Epithelial cell of proximal tubule (primary cell): ENCODE measurements around the gene XYLB. TPM values are rescaled to one million over a fixed set of nuclear protein-coding genes. Genes with fewer than 3 reads are reported as not detected.

Experiments used
- DNase-seq: peaks from one replicate; pipeline ENCODE4 v3.0.0-alpha.2; 2011; ENCODE audit warnings: low read depth
- H3K4me3 ChIP-seq: 2 replicates; pipeline ENCODE4 v1.5.1; 2011; ENCODE audit warnings: low read depth, mild to moderate bottlenecking, low read length
- total RNA-seq: library from RNA; depleted of rRNA; stranded (reverse); fragments of >200 nt; gene quantifications from 2 replicates; pipeline ENCODE4 v1.2.3, GENCODE V29; 2015
- TF ChIP-seq, protein P1 (sequence below): conservative IDR thresholded peaks from 2 replicates; pipeline ENCODE4 v1.5.1; 2012; ENCODE audit warnings: low read depth, mild to moderate bottlenecking, low read length

XYLB gene
- total RNA-seq, 1 donor from 2014 or later: 7.8 TPM

DNA sequence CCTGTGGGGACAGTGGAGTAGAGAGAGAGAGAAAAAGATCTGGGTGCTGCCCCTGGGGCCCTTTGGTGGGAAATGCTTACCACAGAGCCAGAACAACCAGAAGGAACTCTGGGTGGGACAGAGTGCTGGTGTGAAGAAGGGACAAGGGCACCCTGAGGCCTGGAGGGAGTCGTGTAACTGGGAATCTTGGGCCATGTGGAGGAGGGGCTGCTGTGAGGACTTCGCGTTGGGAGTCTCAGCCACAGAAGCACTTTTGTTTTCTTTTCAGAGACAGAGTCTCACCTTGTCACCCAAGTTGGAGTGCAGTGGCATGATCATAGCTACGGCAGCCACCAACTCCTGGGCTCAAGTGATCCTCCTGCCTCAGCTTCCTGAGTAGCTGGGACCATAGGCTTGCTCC is 24.3 kb downstream of the XYLB start:
- TF ChIP-seq, protein P1, sequence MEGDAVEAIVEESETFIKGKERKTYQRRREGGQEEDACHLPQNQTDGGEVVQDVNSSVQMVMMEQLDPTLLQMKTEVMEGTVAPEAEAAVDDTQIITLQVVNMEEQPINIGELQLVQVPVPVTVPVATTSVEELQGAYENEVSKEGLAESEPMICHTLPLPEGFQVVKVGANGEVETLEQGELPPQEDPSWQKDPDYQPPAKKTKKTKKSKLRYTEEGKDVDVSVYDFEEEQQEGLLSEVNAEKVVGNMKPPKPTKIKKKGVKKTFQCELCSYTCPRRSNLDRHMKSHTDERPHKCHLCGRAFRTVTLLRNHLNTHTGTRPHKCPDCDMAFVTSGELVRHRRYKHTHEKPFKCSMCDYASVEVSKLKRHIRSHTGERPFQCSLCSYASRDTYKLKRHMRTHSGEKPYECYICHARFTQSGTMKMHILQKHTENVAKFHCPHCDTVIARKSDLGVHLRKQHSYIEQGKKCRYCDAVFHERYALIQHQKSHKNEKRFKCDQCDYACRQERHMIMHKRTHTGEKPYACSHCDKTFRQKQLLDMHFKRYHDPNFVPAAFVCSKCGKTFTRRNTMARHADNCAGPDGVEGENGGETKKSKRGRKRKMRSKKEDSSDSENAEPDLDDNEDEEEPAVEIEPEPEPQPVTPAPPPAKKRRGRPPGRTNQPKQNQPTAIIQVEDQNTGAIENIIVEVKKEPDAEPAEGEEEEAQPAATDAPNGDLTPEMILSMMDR: no peak
- no peak for DNase-seq
- H3K4me3 ChIP-seq: no peak overlapping the region

GRCh38 chr3:38371541-38372213 is 25.1 kb downstream of the XYLB start:
- no peak overlapping the region for H3K4me3 ChIP-seq
- TF ChIP-seq, protein P1: no peak
- no peak for DNase-seq

DNA sequence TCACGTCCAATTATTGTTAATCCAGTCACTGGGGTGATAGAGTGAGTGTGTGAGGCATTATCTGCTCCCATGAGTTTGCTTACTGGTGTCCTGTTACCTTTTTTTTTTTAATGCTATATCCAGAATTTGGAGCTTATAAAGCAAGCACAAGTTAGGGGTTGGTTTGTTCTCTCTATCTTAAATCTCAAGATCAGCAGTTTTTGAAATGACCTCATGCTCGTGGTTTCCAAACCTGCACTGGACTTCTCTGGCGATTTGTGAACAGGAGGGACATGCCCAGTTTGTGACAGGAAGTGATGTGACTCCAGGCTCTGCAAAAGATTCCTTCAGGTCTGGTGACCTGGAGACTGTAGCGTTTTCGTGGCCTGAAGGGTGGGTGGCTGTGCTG is 25.6 kb downstream of the XYLB start:
- H3K4me3 ChIP-seq: no peak overlapping the region
- no peak for DNase-seq
- TF ChIP-seq, protein P1: no peak

DNA sequence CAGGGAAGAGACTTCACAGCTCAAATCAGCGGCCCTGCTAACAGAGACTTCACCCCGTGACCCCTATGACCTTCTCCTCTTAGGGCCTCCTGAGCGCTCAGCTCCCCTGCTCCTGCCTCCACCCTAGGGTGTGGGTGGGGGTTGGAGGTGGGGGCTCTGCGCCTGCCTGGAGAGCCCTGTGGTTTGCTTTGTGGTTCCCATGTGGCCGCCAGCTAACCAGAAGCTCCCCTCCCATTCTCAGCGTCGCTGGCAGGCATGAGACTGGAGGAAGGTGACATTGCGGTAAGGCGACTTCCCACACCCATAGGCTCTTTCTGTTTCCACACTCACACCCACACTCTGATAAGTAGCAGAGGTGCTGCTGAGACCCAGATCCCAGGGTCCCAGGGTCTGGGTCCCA is 27.6 kb downstream of the XYLB start:
- TF ChIP-seq, protein P1: no peak
- DNase-seq: no peak
- no peak overlapping the region for H3K4me3 ChIP-seq

GRCh38 chr3:38375072-38375471 is 28.5 kb downstream of the XYLB start:
- no peak overlapping the region for H3K4me3 ChIP-seq
- DNase-seq: no peak
- TF ChIP-seq, protein P1: no peak

GRCh38 chr3:38375488-38376097 is 29.0 kb downstream of the XYLB start:
- no peak for DNase-seq
- no peak overlapping the region for H3K4me3 ChIP-seq
- TF ChIP-seq, protein P1: no peak
